Thyroid gland (tissue), 4 donors: ENCODE results near the gene TAF8.

Experiments used
- CTCF ChIP-seq, 6 experiments: fragments of 200-600 bp in 3 of 6; fragments of 450-650 bp in 3 of 6; sonication (generic) in 3 of 6; IDR thresholded peaks; one replicate each; pipeline ENCODE4 v1.5.1; 2016 to 2019; ENCODE audit warnings: antibody characterized with exemption in 6 of 6, mild to moderate bottlenecking in 2 of 6, inconsistent platforms in 1 of 6, moderate library complexity in 1 of 6
- POLR2A ChIP-seq, 2 donors: fragments of 450-650 bp; IDR thresholded peaks; one replicate each; pipeline ENCODE4 v1.6.1; 2017; ENCODE audit warnings: antibody characterized with exemption in 2 of 2, mild to moderate bottlenecking in 2 of 2, moderate library complexity in 1 of 2

GRCh38 chr6:42068173-42068572 lies 17.8 kb downstream of the TAF8 start:
- TF ChIP-seq POLR2A (IDR thresholded peaks at IDR 0.05): no peak
- TF ChIP-seq CTCF (IDR thresholded peaks at IDR 0.05): no peak
